IPS-NIHi7 (cell line): ENCODE results near the gene TRIO.

ENCODE experiments used
- DNase-seq: peaks from one replicate; pipeline ENCODE4 v3.0.0; 2012; ENCODE audit warnings: mixed read lengths; ENCODE audit errors: extremely low spot score

Gene TRIO

DNA sequence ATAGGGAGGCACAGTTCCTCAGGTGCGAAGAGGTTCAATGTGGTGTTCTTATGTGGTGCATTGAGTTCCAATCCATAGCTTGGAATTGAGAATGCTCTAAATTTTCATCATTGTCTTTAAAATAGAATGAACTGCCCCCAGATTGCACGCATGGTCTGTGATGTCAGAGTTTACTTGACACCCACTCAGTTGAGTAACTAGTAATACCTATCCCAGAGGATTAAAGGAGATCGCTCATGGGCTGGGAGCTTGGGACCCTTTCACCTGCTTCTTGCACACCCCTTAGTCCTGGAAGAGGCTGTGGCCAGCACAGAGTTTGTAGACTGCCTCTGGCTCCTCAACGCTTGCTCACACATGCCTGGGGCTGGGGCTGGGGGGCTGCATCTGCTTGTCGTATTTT lies 343.3 kb downstream of the TRIO start:
- DNase-seq = no peak

DNA sequence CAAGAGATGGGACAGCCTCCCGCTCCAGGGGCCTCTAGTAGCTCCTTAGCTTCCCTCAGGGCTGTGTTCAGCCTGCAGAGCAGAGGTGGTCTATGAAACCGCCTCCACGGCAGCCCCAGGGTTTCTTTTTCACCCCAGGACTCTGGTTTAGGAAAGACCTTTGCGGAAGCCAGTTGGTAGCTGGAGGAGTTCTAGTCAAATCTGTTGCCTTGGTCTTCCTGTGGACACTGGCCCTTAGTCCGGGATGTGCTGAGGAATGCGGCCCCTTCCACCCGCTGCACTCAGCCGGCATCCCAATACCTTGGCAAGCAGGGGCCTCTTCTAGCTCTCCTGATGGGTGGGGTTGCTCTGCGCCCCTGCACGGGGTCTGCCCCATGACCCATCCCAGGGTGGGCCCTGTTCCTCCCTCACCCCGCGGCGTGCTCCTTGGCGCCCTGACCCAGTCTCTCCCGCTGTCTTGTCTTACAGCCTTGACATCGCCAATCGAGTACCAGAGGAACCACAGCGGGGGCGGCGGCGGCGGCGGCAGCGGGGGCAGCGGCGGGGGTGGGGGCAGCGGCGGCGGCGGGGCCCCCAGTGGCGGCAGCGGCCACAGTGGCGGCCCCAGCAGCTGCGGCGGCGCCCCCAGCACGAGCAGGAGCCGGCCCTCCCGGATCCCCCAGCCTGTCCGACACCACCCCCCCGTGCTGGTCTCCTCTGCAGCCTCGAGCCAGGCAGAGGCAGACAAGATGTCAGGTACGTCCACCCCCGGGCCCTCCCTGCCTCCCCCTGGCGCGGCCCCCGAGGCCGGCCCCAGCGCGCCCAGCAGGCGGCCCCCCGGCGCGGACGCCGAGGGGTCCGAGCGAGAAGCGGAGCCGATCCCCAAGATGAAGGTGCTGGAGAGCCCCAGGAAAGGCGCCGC lies 344.1 kb downstream of the TRIO start:
- no peak for DNase-seq

DNA sequence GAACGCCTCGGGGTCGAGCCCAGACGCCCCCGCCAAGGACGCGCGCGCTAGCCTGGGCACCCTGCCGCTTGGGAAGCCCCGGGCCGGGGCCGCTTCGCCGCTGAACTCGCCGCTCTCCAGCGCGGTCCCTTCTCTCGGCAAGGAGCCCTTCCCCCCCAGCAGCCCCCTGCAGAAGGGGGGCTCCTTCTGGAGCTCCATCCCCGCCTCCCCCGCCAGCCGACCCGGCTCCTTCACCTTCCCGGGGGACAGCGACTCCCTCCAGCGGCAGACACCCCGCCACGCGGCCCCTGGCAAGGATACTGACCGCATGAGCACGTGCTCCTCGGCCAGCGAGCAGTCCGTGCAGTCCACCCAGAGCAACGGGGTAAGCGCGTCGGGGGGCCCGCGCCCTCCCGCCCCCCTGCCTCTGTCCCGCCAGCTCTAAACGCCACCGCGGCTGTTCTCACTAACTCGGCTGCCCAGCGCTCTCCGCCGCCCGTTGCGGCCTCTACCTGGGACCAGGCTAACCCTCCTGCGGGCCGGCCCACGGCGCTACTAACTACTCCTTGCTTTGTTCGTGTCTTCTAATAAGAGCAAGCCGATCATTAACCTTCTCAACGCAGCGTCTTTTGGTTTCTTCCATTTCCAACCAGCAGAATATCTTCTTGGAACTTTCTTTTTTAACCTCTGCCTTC lies 344.9 kb downstream of the TRIO start:
- DNase-seq = peak; percentile 46

DNA sequence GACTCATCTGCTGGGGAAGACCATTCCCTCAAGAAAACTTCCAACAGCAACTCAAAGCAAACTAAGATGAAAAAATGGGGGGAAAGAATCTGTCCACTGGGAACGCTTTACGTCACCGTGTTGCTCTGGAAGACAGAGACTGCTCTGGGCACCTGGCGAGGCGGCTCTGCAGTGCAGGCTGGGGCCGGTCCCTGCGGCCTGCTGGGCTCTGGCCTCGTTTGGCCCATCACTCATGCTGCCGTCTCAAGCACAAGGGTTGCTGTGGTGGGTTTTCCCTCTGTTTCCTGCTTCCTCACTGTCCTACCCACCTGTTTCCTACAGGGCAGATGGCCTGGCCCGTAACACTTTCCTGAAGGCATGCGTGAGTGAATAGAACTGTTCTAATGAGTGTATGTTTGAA lies 345.6 kb downstream of the TRIO start:
- no peak for DNase-seq

DNA sequence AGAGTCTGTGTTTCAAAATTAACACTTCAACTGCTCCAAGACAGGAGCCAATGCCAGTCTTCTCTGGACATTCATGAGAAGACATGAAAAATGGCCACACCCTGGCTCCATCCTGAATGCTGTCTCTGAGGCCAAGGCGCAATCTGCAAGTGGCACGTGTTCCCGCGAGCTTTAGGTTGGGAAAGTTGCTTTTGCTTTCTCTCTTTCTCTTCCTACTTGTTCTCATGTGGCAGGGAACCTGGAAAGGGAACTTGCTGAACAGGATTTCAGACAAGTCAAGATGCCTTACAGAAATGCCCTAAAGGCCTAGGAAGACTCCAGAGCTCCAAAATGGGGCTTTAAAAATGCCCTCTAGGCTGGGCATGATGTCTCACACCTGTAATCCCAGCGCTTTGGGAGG lies 346.5 kb downstream of the TRIO start:
- DNase-seq = no peak

DNA sequence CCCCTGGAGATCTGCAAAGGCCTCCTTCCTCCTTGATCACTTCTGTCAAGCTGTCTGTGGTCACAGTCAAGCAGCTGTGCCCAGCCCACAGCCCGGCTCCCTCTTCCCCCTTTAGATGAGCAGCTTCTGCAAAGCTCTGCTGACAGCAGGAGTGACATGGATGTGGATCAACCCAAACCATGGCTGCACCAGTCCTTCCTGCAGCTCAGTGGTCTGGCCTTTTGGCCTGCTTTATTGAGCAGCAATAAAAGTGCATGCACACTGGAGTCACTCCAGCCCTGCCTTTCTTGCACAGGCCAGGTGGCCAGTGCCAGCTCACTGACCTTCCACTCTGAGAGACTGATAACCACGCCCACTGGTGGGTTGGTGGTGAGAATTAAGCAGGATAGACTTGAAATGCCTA lies 347.2 kb downstream of the TRIO start:
- no peak for DNase-seq

DNA sequence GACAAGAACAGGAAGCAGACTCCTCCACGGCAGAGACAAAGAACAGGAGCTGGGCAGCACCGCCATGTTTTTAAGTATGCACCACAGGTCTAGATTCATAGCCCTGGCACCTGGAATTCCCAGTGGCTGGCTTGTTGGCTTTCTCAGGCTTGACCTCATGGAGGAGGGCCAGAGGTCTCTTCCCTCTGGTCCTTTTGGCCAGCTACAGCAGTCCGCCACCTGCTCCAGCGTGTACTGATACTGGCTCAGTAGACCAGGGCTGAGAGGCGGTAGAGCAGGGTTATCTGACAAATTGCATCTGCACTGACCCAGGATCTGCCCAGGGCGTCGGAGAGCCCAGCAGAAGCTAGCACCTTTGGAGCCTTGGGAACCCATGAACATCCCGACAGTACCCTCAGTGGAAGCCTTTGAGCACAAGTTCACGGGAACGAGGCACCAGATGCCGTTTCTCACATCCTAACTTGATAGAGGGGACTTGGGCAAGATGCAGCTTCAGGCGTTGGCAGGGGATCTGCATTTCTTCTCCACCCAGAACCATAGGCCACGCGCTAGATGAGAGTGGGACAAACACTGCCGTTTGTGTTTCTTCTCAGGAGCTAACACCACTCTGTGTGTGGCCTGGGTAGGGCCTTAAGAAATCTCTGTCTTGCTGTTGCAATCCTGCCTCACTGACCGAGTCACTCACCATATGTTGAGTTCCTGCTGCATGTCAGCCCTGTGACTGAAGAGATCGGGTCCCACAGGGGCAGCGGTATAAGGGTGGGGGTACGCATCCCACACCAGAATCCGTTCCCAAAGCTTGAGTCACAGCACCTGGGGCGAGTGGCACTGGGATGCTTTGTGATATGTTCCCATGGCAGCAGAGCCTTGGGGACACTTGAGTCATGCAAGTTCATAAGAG lies 348.1 kb downstream of the TRIO start:
- no peak for DNase-seq

DNA sequence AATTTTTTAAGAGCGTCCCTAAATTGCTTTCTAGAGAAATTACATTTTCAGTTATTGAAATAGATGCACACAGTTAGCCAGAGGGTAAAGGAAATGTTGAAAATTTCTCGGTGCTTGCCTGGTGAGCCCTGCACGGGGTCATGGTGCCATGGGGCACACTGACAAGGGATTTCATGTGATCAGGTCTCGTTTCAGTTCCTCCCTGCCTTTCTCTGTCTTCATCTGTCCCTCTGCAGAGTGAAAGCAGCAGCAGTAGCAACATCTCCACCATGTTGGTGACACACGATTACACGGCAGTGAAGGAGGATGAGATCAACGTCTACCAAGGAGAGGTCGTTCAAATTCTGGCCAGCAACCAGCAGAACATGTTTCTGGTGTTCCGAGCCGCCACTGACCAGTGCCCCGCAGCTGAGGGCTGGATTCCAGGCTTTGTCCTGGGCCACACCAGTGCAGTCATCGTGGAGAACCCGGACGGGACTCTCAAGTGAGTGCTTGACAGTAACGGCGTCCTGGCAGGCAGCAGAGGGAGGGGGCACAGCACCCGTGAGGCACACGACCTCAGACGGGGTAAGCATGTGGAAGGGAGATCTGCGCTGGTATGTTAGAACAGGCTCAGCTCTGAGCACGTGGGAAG lies 349.3 kb downstream of the TRIO start:
- no peak for DNase-seq

DNA sequence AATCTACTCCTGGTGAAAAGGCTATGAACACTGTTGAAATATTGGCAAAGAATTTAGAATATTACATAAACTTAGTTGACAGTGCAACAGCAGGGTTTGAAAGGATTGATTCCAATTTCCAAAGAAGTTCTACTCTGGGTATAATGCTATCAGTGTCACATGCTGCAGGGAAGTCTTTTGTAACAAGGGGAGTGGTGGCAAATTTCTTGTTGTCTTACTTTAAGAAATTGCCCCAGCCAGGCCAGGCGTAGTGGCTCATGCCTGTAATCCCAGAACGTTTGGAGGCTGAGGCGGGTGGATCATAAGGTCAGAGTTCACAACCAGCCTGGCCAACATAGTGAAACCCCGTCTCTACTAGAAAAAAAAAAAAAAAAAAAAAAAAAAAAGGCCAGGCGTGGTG lies 352.2 kb downstream of the TRIO start:
- no peak for DNase-seq

DNA sequence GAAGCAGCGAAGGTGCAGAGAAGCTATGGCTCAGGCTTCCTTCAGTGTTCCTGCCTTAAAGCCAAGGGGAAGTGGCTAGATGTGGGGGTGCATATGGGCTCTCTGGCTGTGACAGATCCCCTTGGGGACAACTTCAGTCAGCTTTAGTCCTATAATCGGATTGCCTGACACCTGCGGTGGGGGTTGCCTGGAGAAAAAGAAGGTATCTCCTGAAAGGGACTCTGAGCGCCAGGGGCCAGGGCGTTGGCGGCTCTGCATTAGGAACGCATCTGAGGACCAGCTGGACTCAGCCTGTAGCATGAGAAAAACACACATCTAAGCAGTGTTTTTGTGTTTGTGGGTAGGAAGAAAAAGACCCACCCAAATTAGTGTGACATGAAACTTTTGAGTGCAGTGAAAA lies 354.2 kb downstream of the TRIO start:
- no peak for DNase-seq

DNA sequence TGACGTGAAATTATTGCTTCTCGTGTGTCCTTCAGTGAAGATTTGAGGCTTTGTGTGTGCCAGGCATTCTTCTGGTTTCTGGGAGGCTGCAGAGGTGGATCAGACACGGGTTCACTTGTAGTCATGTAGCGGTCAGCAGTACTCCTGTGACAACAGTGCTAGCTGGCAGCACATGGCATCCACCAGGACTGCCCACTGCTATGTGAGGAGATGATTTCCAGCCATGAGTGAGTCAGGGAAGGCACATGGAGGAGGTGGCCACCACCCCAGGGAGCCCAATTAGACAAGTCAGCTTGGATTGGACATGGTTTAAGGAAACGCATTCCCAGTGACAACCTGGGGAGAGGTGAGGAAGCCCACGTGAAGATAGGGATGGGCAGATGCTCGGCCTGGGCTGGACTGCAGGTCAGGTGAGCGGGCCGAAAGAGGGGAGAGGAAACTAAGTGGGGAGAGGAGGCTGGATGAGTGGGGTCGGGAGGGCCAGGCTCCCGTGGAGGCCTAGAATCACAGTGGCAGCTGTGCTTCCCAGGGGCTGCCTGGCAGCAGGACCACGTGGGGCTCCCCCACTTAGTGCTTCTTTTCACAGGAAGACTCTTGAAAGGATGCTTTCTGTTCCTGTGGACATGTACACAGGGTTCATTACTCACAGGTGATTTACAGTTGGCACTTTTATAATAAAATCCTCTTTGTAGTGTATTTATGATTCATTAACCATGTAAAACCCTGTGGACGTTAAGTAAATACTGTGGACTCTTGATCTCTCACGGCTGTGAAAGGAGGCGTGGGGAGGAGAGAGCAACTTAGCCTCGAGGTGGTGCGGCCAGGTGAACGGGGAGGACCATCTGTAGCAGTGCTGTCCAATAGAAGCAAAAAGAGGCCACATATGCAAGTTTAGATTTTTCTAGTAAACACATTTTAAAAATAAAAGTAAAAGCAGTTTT lies 358.5 kb downstream of the TRIO start:
- DNase-seq = no peak

DNA sequence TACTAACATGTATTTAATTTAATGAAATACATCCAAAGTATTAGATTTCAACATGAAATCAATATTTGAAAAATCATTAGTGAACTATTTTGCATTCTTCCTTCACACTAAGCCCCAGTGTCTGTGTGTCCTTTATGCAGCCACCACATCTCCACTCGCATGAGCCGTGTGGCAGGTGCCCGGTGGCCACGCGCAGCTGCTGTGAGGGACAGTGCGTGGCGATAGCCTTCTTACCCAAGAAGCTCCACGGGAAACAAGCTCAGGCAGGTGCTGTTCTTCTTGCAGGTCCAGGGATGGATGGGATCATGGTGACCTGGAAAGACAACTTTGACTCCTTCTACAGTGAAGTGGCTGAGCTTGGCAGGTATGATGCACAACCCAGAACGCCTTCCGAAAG lies 359.1 kb downstream of the TRIO start:
- DNase-seq = no peak

DNA sequence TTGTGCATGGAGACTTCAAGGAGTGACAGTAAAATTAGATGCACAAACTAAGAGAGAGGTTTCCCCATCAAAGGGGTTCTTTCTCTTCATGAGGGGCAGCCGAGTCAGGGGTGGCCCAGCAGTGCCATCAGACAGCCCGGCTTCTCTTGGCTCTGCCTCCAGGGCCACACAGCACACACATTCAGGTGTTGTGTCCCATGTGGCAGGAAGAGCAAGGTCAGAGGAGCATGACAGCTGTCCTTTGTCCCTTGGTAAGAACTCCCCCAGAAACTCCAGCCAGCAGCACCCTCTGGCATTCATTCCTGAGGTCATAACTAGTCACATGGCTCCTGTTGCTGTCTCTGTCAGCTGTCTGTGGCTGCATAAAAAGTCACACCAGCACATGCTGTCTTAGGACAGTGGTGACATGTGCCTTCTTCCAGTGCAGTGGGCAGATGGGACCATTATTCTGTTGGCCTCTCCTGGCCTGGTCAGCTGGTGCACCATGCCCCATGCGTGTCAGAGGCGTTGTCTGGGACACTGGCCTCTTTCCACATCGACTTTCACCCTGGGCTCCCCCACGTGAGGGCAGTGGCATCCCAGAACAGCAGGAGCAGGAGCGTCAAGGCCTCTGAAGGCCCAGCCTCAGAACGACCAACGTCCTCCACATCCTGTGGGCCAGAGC lies 360.0 kb downstream of the TRIO start:
- DNase-seq = no peak

DNA sequence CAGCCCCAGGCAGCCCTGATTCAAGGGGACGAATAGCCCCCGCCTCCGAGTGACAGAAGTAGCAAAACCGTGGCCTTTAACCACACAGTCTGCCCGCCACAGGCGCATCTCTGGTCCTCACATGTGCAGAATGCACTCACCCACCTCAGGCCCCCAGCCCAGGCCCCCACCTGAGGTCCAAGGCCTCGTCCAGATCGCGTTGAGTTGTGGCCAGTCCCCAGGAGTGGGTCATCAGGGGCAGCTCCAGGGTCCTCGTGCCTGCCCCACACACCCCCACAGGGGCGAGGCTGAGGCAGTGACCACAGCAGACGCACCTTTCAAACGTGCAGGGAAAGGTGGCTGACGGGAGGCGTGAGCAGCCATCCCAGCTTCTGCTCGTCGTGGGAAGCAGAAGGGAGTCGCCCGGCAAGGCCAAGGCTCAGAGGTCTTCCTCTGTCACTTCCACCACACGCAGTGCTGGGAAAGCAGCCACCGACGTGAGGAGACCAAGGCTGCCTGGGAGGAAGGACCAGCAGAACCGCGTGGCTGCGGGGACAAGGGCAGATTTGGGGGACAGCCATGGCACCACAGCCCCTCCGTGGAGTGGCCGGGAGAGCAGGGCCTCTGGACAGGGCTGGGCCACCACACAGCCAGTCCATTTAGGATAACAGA lies 360.7 kb downstream of the TRIO start:
- no peak for DNase-seq

DNA sequence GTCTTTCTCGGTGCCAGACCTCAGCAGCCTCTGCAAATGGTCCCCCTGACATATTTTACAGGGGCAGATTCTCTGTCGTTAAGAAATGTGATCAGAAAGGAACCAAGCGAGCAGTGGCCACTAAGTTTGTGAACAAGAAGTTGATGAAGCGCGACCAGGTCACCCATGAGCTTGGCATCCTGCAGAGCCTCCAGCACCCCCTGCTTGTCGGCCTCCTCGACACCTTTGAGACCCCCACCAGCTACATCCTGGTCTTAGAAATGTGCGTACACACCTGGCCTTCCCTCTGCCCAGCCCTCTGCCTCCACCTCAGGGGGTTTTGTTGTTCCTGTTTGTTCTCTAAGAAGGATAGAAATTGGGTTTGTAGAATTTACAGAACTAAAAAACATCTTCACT lies 361.2 kb downstream of the TRIO start:
- no peak for DNase-seq

DNA sequence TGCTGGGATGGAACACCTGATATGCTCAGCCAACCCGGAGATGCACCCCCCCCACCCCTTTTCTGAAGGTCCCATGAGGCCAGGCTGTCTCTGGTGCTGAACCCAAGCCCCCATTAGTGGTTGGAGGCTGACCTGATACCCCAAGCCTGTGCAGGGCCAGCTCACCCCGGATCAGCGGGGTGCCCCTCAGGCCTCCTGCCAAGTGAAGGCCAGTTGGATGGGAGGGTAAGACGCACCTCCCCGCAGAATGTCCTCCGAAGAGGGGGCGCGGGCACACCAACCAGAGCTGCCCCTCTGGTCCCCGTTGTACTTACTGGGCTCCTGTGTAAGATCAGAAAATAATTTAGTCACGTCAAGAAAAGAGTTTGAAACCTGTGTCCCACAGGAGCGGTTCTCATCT lies 361.7 kb downstream of the TRIO start:
- DNase-seq = no peak

DNA sequence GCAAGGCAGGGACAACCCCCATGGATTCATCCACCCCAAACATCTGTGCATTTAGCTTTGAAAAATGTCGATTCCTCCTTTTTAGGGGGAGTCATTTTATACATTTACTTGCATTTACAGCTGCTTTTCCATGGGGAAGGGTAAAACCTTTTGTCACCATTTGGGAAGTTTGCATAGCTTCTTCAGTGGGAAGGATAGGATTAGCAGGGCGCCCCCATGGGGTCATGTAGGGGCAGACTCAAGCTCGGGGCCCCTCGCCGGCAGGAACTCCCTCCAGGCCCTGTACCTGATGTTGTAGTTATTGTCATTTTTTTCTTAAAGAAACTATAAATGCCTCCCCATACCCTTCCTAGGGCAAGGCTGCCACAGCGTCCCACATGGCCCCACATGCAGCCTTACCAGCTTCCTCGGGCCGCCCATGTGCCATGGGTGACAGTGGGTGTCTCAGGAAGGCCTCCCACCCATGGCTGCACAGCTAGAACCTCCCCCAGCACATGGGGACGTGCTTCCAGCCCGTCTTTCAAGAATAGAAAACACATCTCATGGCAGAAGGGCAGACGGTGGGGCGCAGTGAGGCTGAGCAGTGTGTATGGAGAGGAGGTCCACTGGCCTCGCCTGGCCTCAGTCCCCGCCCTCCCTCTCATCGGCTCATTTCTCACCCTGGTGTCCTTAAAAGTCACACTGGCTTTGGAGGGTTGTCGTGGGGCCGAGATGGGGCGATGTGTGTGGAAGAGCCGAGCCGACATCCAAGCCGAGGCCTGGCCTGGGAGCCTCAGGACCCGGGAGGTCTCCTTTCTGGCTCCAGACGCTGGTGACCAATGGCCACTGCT lies 362.4 kb downstream of the TRIO start:
- peak; percentile 64 for DNase-seq

DNA sequence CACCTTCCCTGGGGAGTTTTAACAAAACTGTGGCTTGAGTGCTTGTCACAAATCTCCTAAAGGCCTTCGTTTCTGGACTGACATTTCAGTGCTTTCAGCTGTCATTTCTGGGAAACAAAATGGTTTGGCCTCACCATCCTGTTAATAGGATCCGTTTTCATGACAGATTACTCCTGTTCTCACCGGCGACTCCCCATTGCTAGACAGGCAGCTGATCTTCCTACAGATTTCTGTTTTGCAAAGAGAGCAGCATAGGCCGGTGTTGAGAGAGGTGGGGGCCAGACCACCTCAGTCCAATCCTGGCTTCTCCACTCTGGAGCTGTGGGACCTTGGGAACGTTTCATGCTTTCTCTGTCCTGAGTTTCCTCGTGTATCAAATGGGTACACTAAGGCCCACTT lies 363.0 kb downstream of the TRIO start:
- DNase-seq = no peak

DNA sequence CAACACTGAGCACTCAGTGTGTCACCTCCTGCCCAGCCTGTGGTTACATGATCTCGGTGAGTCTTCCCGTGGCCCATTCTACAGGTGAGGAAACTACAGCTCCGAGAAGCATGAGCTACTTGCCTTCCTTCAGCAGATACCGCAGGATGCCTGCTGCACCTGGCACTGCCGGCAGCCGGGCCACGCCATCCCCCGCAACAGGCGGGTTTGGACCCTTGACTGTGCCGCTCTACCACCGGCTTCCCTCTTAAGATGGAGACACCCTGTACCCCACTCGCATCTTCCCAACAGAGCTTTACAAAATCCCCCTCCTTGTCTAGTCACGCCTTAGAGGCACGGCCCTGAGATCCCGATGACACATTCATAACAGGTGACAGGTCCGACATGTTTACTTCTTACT lies 363.5 kb downstream of the TRIO start:
- no peak for DNase-seq
